T47D (cell line): ENCODE data around the gene COG7.
A peak's percentile ranks its signal among the peaks of the same experiment; 100 is the strongest.
"Not testable (repeated sequence)": the region's sequence is repeated elsewhere in the genome, so short reads cannot be mapped to it uniquely, and the experiment has no call there.

Source experiments
- DNase-seq, 2 experiments: peaks; one replicate each; pipeline versions ENCODE4 v3.0.0 to v3.0.0-alpha.2; 2011 to 2012; ENCODE audit warnings: low read depth in 1 of 2, low spot score in 1 of 2
- JUND ChIP-seq: IDR thresholded peaks from 2 replicates; pipeline ENCODE4 v1.6.1; 2012; ENCODE audit warnings: low read depth
- in situ Hi-C: cut with HindIII; loops from 2 replicates; pipeline ENCODE4 v1.10.0; 2016; ENCODE audit warnings: low sequenced_read_pairs, low pct_unique_long_range_greater_than_20kb

Gene COG7

GRCh38 chr16:23464196-23464595 is 11.2 kb upstream of the COG7 start:
- DNase-seq = no peak
- TF ChIP-seq JUND = no peak
- in situ Hi-C loops = no loop called here

- in situ Hi-C loops, DNase-seq: not testable (repeated sequence)
Measured at GRCh38 chr16:23462994-23463393, 10.0 kb upstream of the COG7 start.

- no peak for DNase-seq
- in situ Hi-C loops = no loop called here
- TF ChIP-seq JUND = no peak
Measured at GRCh38 chr16:23453338-23454052, 506 bp upstream of the COG7 start.

GRCh38 chr16:23452221-23452571 is 793 bp downstream of the COG7 start:
- TF ChIP-seq JUND = no peak
- DNase-seq = no peak
- in situ Hi-C loops = no loop called here

- DNase-seq = no peak
- no peak for TF ChIP-seq JUND
- in situ Hi-C loops = no loop called here
Measured at GRCh38 chr16:23448392-23448791, 4.6 kb downstream of the COG7 start.

GRCh38 chr16:23437542-23437941 is 15.4 kb downstream of the COG7 start:
- DNase-seq, in situ Hi-C loops: not testable (repeated sequence)

GRCh38 chr16:23436951-23437350 is 16.0 kb downstream of the COG7 start:
- no peak for DNase-seq
- no peak for TF ChIP-seq JUND
- in situ Hi-C loops = no loop called here

- no peak for TF ChIP-seq JUND
- in situ Hi-C loops = no loop called here
- DNase-seq = peak; percentile 37 to 65
Measured at GRCh38 chr16:23435500-23435899, 17.5 kb downstream of the COG7 start.

GRCh38 chr16:23434380-23434779 is 18.6 kb downstream of the COG7 start:
- TF ChIP-seq JUND = no peak
- in situ Hi-C loops = no loop called here
- DNase-seq = peak; percentile 37 to 86

- no peak for TF ChIP-seq JUND
Measured at GRCh38 chr16:23433261-23433920, 19.6 kb downstream of the COG7 start.

GRCh38 chr16:23432176-23433128 is 20.5 kb downstream of the COG7 start:
- peak in 1 of 2 experiments; percentile 18 for DNase-seq
- TF ChIP-seq JUND = no peak
- in situ Hi-C loops = no loop called here

More at GRCh38 chr16:23433261-23433920, 19.6 kb downstream of the COG7 start:
- in situ Hi-C loops = no loop called here
- DNase-seq = peak in 1 of 2 experiments; percentile 39

- TF ChIP-seq JUND = no peak
- in situ Hi-C loops = no loop called here
- DNase-seq = no peak
Measured at GRCh38 chr16:23428351-23428750, 24.6 kb downstream of the COG7 start.
